ENCODE measurements around the gene CYP2U1.

Gene CYP2U1

GRCh38 chr4:107996949-107997788, 65.8 kb downstream of the CYP2U1 start:
- POLR2A ChIA-PET = no interaction called here
- peak; percentile 41 for DNase-seq (ENCODE audit: low read depth, low spot score)

GRCh38 chr4:107997794-107998193, 66.4 kb downstream of the CYP2U1 start:
- no peak for TF ChIP-seq CTCF (IDR thresholded peaks at IDR 0.05; ENCODE audit: insufficient read depth, low read length, missing control alignments)

More at GRCh38 chr4:107996949-107997788, 65.8 kb downstream of the CYP2U1 start:
- CTCF ChIA-PET = interaction anchor here (1.2 to 1.3 kb wide), 2 partner anchors 22 to 260 kb away, joined by 3 read pairs; no protein-coding TSS in a partner anchor
- TF ChIP-seq CTCF (IDR thresholded peaks at IDR 0.05; ENCODE audit: insufficient read depth, low read length, missing control alignments) = no peak
- H3K4me3 ChIP-seq (ENCODE audit: low read depth, low read length) = no peak overlapping the region

GRCh38 chr4:107999932-108000539, 68.7 kb downstream of the CYP2U1 start:
- CTCF ChIA-PET = interaction anchor here (0.9 to 3.3 kb wide), 3 partner anchors 9 to 19 kb away, joined by 4 to 20 read pairs (median 4); no protein-coding TSS in a partner anchor
- no peak overlapping the region for H3K4me3 ChIP-seq (ENCODE audit: low read depth, low read length)
- no peak for DNase-seq (ENCODE audit: low read depth, low spot score)
- POLR2A ChIA-PET = interaction anchor here (0.6 kb wide), 1 partner anchor 479 kb away, joined by 4 read pairs; no protein-coding TSS in a partner anchor
- no peak for TF ChIP-seq CTCF (IDR thresholded peaks at IDR 0.05; ENCODE audit: insufficient read depth, low read length, missing control alignments)

More at GRCh38 chr4:107997794-107998193, 66.4 kb downstream of the CYP2U1 start:
- ChIA-PET POLR2A (no interaction called here), CTCF (interaction anchor here (1.2 to 1.4 kb wide), 2 partner anchors 21 kb away, joined by 3 to 5 read pairs; no protein-coding TSS in a partner anchor)
- H3K4me3 ChIP-seq (ENCODE audit: low read depth, low read length) = no peak overlapping the region
- DNase-seq (ENCODE audit: low read depth, low spot score) = no peak

DNA sequence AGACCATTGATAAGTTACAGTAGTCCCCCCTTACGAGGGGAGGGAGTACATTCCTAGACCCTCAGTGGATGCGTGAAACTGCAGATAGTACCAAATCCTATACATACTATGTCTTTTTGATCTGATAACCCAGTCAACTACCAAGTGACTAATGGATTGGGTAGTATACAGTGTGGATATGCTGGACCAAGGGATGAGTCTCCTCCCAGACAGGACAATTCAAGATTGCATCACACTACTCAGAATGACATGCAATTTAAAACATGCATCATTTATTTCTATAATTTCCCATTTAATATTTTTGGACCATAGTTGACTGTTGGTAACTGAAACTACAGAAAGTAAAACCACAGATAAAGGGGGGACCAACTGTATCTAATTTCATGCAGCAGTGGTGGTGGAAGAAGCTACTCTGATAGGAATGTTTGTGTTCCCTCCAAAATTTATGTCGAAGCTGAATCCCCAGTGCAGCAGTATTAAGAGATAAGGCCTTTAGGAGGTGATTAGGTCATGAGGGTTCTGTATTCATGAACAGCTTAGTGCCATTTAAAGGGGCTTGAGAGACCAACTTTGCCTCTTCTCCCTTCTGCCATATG, 70.3 kb downstream of the CYP2U1 start:
- no peak for DNase-seq (ENCODE audit: low read depth, low spot score)
- CTCF ChIA-PET = interaction anchor here (3.3 kb wide), 1 partner anchor 17 kb away, joined by 20 read pairs; no protein-coding TSS in a partner anchor
- H3K4me3 ChIP-seq (ENCODE audit: low read depth, low read length) = no peak overlapping the region
- POLR2A ChIA-PET = no interaction called here
- no peak for TF ChIP-seq CTCF (IDR thresholded peaks at IDR 0.05; ENCODE audit: insufficient read depth, low read length, missing control alignments)

All from AG04449 (cell line).